ENCODE measurements around the gene MRPS23. TPM values are rescaled to one million over a fixed set of nuclear protein-coding genes. Genes with fewer than 3 reads are reported as not detected.

Gene MRPS23
- total and polyA plus RNA-seq, 2 of the 13 experiments (the other 11 are each of a cell fraction or from before 2014, with no cell fraction given), result 63.2 to 181 TPM

DNA sequence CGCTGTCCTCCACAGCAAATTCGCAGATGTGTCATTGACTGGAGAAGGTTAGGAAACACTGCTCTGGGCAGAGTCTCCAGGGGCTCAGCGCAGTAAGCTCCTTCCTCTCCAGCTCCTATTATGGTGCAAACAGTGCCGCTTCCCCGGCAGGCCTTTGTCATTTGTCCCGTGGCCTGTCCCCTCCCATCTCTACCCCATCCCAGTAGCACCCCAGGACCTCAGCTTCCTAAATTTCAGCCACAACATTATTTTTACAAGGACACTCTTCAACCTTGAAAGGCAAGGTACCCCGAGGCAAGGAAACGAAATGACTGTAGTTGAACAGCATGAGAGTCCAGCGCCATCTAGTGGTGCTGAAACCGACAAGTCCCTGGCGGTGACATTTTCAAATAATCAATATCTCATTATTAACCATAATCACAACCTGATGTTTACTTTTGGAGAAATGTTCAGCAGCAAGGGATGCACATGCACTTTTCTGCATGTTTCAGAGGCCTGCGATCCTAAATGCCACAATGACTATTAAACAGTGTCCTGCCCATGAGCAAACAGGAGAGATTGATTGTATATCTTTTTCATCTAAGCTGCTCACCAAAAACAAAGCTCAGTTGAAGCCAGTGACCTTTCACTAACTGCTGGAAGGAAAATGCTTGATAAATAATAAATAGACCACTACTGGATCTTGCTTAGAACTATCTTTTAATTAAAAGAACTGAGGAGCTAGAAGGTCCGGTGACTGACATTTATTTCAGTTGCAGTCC lies 16.5 kb downstream of the MRPS23 start (continued):
- TF ChIP-seq, protein P1, sequence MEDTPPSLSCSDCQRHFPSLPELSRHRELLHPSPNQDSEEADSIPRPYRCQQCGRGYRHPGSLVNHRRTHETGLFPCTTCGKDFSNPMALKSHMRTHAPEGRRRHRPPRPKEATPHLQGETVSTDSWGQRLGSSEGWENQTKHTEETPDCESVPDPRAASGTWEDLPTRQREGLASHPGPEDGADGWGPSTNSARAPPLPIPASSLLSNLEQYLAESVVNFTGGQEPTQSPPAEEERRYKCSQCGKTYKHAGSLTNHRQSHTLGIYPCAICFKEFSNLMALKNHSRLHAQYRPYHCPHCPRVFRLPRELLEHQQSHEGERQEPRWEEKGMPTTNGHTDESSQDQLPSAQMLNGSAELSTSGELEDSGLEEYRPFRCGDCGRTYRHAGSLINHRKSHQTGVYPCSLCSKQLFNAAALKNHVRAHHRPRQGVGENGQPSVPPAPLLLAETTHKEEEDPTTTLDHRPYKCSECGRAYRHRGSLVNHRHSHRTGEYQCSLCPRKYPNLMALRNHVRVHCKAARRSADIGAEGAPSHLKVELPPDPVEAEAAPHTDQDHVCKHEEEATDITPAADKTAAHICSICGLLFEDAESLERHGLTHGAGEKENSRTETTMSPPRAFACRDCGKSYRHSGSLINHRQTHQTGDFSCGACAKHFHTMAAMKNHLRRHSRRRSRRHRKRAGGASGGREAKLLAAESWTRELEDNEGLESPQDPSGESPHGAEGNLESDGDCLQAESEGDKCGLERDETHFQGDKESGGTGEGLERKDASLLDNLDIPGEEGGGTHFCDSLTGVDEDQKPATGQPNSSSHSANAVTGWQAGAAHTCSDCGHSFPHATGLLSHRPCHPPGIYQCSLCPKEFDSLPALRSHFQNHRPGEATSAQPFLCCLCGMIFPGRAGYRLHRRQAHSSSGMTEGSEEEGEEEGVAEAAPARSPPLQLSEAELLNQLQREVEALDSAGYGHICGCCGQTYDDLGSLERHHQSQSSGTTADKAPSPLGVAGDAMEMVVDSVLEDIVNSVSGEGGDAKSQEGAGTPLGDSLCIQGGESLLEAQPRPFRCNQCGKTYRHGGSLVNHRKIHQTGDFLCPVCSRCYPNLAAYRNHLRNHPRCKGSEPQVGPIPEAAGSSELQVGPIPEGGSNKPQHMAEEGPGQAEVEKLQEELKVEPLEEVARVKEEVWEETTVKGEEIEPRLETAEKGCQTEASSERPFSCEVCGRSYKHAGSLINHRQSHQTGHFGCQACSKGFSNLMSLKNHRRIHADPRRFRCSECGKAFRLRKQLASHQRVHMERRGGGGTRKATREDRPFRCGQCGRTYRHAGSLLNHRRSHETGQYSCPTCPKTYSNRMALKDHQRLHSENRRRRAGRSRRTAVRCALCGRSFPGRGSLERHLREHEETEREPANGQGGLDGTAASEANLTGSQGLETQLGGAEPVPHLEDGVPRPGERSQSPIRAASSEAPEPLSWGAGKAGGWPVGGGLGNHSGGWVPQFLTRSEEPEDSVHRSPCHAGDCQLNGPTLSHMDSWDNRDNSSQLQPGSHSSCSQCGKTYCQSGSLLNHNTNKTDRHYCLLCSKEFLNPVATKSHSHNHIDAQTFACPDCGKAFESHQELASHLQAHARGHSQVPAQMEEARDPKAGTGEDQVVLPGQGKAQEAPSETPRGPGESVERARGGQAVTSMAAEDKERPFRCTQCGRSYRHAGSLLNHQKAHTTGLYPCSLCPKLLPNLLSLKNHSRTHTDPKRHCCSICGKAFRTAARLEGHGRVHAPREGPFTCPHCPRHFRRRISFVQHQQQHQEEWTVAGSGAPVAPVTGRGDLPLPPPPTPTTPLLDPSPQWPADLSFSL (CRISPR knock-in tag; IDR thresholded peaks at IDR 0.05), result no peak
- TF ChIP-seq PHF20 (CRISPR knock-in tag; IDR thresholded peaks at IDR 0.05) (no peak), ETV6 (CRISPR knock-in tag; conservative IDR thresholded peaks at IDR 0.05) (0 out of 2 replicates have a peak, but pooled peaks have one; percentile 21), ZMYM4 (CRISPR knock-in tag; IDR thresholded peaks at IDR 0.05) (0 out of 2 replicates have a peak, but pooled peaks have one; percentile 13), GTF2F1 (IDR thresholded peaks at IDR 0.05; ENCODE audit: low read length) (0 out of 2 replicates have a peak, but pooled peaks have one; percentile 19), FOXK1 (CRISPR knock-in tag; IDR thresholded peaks at IDR 0.05; ENCODE audit: borderline replicate concordance, low read depth) (peak; percentile 73; the same call in 1 of the 2 replicates), ZNF552 (CRISPR knock-in tag; IDR thresholded peaks at IDR 0.05; ENCODE audit: borderline replicate concordance) (no peak), YEATS4 (CRISPR knock-in tag; IDR thresholded peaks at IDR 0.05; ENCODE audit: borderline replicate concordance) (no peak; the same call in 1 of the 2 replicates), TEAD3 (CRISPR knock-in tag; optimal IDR thresholded peaks at IDR 0.05; ENCODE audit: borderline replicate concordance) (peak; percentile 61), REPIN1 (CRISPR knock-in tag; IDR thresholded peaks at IDR 0.05; ENCODE audit: borderline replicate concordance, low read depth) (peak; percentile 78; the same call in 1 of the 2 replicates), MXI1 (IDR thresholded peaks at IDR 0.05; ENCODE audit: borderline replicate concordance, low read depth, low read length) (0 out of 3 replicates have a peak, but pooled peaks have one; percentile 14)
- TF ChIP-seq, protein P2, sequence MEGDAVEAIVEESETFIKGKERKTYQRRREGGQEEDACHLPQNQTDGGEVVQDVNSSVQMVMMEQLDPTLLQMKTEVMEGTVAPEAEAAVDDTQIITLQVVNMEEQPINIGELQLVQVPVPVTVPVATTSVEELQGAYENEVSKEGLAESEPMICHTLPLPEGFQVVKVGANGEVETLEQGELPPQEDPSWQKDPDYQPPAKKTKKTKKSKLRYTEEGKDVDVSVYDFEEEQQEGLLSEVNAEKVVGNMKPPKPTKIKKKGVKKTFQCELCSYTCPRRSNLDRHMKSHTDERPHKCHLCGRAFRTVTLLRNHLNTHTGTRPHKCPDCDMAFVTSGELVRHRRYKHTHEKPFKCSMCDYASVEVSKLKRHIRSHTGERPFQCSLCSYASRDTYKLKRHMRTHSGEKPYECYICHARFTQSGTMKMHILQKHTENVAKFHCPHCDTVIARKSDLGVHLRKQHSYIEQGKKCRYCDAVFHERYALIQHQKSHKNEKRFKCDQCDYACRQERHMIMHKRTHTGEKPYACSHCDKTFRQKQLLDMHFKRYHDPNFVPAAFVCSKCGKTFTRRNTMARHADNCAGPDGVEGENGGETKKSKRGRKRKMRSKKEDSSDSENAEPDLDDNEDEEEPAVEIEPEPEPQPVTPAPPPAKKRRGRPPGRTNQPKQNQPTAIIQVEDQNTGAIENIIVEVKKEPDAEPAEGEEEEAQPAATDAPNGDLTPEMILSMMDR (CRISPR knock-in tag; IDR thresholded peaks at IDR 0.05), result peak; percentile 96
- TF ChIP-seq, protein P3, sequence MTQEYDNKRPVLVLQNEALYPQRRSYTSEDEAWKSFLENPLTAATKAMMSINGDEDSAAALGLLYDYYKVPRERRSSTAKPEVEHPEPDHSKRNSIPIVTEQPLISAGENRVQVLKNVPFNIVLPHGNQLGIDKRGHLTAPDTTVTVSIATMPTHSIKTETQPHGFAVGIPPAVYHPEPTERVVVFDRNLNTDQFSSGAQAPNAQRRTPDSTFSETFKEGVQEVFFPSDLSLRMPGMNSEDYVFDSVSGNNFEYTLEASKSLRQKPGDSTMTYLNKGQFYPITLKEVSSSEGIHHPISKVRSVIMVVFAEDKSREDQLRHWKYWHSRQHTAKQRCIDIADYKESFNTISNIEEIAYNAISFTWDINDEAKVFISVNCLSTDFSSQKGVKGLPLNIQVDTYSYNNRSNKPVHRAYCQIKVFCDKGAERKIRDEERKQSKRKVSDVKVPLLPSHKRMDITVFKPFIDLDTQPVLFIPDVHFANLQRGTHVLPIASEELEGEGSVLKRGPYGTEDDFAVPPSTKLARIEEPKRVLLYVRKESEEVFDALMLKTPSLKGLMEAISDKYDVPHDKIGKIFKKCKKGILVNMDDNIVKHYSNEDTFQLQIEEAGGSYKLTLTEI (CRISPR knock-in tag; conservative IDR thresholded peaks at IDR 0.05), result no peak
- TF ChIP-seq, protein P4, sequence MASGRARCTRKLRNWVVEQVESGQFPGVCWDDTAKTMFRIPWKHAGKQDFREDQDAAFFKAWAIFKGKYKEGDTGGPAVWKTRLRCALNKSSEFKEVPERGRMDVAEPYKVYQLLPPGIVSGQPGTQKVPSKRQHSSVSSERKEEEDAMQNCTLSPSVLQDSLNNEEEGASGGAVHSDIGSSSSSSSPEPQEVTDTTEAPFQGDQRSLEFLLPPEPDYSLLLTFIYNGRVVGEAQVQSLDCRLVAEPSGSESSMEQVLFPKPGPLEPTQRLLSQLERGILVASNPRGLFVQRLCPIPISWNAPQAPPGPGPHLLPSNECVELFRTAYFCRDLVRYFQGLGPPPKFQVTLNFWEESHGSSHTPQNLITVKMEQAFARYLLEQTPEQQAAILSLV (CRISPR knock-in tag; IDR thresholded peaks at IDR 0.05; ENCODE audit: borderline replicate concordance), result peak; percentile 49; the same call in 1 of the 2 replicates
- TF ChIP-seq, protein P5, sequence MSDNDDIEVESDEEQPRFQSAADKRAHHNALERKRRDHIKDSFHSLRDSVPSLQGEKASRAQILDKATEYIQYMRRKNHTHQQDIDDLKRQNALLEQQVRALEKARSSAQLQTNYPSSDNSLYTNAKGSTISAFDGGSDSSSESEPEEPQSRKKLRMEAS (IDR thresholded peaks at IDR 0.05), result peak; percentile 35; the same call in 1 of the 2 replicates

Measured in HepG2 (cell line).